ENCODE data around the gene INTS1.

Gene INTS1, protein sequence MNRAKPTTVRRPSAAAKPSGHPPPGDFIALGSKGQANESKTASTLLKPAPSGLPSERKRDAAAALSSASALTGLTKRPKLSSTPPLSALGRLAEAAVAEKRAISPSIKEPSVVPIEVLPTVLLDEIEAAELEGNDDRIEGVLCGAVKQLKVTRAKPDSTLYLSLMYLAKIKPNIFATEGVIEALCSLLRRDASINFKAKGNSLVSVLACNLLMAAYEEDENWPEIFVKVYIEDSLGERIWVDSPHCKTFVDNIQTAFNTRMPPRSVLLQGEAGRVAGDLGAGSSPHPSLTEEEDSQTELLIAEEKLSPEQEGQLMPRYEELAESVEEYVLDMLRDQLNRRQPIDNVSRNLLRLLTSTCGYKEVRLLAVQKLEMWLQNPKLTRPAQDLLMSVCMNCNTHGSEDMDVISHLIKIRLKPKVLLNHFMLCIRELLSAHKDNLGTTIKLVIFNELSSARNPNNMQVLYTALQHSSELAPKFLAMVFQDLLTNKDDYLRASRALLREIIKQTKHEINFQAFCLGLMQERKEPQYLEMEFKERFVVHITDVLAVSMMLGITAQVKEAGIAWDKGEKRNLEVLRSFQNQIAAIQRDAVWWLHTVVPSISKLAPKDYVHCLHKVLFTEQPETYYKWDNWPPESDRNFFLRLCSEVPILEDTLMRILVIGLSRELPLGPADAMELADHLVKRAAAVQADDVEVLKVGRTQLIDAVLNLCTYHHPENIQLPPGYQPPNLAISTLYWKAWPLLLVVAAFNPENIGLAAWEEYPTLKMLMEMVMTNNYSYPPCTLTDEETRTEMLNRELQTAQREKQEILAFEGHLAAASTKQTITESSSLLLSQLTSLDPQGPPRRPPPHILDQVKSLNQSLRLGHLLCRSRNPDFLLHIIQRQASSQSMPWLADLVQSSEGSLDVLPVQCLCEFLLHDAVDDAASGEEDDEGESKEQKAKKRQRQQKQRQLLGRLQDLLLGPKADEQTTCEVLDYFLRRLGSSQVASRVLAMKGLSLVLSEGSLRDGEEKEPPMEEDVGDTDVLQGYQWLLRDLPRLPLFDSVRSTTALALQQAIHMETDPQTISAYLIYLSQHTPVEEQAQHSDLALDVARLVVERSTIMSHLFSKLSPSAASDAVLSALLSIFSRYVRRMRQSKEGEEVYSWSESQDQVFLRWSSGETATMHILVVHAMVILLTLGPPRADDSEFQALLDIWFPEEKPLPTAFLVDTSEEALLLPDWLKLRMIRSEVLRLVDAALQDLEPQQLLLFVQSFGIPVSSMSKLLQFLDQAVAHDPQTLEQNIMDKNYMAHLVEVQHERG (N-terminal part only)

GRCh38 chr7:1503816-1504775 lies at the start of gene INTS1:
Gene INTS1, minus strand, starts transcription at chr7:1504389. Its CDS starts 429 bp downstream, at chr7:1503960.
- DNase-seq (ENCODE audit: low read depth, low spot score): peak; percentile 61

DNA sequence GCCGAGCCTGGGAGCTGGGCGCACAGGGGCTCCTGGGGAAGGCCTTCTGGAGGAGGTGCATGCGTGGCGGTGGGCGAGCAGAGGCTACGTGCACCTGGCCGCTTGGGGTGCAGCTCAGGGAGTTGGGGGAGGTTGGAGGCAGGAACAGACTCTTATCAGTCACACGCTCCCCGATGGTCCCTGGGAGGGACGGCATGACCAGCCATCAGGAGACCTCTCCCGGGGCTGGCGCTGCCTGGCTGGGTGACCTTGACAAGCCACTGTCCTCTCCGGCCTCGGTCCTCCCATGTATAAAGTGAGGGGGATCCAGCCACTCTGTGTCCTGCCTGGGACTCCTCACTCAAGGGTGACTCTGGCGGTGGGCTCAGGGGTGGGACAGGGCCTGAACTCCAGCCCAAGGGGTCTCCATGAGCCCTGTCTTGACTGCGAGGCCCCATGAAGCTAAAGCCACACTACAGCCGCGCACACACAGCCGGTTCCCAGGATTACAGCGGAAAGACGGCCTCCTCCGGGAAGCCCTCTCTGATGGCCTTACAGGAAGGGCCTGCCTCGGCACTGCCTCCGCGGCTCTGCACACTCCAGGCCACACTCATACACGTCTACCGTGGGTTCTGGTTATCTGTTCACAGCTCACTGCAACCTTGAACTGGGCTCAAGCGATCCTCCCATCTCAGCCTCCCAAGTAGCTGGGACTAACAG lies 49.5 kb upstream of the INTS1 start:
- no peak for DNase-seq (ENCODE audit: low read depth, low spot score)

GRCh38 chr7:1552200-1552599 lies 48.0 kb upstream of the INTS1 start:
- DNase-seq (ENCODE audit: low read depth, low spot score): no peak

DNA sequence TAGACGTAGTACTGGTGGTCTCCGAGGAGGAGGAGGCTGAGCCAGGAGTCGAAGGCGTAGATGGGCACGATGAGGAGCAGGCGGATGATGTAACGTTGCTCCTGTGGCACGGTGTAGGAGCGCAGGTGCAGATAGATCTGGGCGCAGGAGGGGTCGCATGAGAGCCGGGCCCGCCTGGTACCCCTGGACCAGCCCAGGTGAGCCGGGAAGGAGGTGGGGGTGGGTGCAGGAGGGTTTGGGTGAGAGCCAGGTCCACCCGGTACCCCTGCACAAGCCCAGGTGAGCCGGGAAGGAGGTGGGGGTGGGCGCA lies 46.6 kb upstream of the INTS1 start:
- DNase-seq (ENCODE audit: low read depth, low spot score): no peak

DNA sequence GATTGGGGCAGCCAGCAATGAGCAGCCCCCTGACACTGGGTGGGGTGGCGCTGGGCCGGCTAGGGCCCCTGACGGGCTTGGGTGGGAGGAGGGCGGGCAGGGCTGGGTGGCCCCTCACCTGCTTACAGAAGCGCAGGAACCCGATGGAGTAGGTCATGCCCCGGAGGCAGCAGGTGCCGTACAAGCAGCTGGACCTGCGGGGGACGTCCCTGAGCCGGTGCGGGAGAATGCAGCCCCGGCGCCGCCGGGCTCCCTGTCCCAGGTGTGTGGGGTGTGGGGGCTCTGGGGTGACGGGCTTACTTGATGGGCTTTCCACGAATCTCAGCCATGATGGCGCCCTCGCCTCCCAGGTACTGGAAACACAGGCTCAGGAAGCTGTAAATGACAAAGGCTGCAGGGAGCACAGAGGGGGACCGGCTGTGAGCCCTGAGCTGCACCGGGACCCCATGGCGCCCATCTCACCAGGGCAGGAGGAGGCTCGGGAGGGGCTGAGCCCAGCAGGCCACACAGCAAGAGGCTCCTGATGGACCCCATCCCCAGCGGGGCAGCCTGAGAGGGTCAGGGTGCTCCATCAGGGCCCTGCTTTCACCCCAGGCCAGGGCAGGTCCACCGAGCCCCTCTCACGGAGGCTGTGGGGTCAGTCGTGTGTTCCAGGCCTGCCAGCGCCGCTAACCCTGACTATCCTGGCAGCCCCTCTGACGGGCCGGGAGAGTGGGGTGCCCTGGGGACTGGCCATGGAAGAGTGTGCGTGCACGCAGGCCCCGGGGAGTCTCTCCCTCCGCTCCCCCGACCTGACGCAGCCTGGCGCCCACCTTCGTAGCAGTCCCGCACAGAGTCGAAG lies 46.0 kb upstream of the INTS1 start:
- no peak for DNase-seq (ENCODE audit: low read depth, low spot score)

DNA sequence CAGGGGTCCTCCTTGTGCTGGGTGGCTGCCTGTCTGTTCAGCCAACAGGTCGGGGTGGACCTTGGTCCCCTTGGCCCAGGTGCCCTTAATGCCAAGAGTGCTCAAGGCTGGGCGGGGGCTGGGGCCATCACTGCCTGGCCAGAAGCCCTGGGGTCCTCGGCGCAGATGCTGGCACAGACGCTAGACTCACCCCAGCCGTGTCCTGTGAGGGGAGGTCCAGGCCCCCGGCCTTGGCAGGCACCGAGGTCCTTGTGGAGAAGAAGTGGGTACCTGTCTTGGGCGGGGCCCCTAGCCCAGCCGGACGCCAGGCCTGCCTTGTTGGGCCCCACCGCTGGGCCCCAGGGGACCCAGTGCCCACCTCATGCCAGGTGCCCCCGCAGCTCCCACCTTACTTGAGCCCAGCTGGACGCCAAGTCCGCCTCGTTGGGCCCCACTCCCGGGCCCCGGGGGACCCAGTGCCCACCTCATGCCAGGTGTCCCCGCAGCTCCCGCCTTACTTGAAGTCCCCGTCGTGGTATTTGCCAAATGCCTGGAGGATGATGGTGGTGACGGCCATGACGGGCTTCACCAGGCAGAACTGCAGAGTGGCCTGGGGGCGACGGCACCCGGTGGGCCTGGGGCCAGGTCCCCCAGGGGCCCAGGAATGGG lies 45.3 kb upstream of the INTS1 start:
- no peak for DNase-seq (ENCODE audit: low read depth, low spot score)

DNA sequence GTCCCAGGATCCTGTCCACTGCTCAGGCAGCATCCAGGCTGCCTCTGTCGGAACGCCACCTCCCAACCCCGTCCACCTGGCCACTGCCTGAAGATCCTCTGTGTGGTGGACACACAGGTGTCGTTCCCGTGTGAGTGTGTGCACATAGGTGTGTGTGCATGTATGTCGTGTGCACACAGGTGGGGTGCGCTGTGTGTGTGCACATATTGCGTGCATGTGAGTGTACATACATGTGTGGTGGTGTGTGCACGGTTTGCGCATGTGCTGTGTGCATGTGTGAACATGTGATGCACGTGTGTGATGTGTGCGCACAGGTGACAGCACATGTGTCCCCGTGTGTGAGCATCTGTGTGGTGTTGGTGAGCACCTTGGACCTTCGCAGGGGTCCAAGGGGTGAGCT lies 44.8 kb upstream of the INTS1 start:
- DNase-seq (ENCODE audit: low read depth, low spot score): no peak

DNA sequence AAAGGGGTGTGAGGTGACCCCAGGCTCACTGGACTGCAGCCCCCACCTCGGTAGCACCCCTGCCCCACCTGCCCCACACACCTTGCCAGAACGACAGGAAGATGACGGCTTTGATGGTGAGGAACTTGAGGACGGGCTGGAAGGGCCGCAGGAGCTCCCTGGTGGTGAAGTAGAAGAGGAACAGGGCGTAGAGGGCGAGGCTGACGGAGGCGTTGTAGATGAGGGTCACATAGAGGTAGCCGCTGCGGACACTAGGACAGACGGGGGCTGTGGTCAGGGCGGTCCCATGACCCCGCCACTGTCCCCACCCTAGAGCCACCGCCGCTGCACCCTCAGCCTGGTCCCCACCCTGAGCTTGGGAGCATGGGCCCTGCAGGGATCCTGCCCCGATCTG lies 44.2 kb upstream of the INTS1 start:
- DNase-seq (ENCODE audit: low read depth, low spot score): no peak

- DNase-seq (ENCODE audit: low read depth, low spot score): no peak
Measured at GRCh38 chr7:1547777-1548437, 43.7 kb upstream of the INTS1 start.

DNA sequence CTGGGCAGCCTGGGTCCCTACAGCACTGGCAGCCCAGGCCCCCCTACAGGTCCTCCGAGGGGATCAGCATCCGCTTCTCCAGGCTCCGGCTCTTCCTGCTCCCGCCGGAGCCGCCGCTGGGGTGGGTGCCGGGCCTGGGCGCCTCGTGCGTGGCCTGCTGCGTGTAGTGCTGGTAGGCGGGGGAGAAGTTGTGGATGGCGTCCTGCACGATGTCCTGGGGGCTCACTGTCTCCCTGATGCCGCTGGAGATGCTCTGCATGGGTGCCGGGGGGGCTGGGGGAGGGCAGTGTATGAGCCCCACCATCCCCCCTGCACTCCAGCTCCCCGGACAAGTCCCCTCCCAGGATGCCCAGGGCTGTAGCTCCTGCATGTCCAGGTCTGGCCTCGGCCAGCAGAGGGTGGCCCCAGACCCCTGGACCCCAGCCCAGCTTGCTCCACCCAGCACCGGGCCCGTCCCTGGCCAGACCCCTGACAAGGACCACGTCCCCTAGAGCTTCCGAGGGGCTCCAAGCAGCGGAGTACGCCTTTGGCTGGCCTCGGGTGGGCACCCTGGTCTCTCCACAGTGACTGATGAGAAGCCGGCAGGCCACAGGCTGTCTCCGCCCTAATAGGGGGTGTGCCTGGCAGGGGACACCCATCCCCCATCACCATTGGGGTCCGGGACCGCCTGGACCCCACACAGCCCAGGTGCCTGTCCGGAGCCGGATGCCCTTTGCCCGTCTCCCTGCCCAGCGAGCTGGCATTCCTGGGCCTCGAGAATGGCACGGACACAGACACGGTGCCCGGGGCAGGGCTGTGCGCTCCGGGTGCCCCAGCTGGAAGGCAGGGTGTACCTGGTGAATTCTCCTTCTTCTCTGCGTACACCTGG lies 43.0 kb upstream of the INTS1 start:
- DNase-seq (ENCODE audit: low read depth, low spot score): no peak

DNA sequence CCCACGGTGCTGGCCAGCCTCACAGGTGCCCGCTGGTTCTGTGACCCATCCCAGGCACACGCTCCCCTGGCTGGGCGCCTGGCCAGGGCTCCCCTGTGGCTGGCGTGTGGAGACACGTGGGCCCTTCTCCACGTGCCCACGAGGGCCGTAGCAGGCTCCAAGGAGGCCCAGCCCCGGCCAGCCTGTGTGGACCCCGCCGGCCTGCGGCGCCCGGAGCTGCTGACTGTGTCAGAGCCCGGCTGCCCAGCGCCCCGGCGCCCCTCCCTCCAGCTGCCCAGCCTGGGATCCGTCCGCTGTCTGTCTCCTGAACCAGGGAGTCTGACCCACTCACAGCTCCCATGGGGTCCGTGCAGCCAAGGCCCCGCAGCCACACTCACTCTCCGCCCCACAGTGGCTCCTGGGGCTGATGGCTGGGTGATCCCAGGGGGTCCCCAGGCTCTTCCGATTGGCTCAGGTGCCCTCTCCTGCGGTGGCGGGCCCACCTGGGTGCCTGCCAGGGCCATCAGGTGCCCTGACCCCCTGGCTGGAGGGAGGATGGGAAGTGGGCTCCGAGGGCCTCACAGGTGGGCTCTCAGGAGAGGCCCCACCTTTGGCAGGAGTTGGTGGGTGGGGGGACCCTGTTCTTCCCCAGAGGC lies 42.2 kb upstream of the INTS1 start:
- no peak for DNase-seq (ENCODE audit: low read depth, low spot score)

DNA sequence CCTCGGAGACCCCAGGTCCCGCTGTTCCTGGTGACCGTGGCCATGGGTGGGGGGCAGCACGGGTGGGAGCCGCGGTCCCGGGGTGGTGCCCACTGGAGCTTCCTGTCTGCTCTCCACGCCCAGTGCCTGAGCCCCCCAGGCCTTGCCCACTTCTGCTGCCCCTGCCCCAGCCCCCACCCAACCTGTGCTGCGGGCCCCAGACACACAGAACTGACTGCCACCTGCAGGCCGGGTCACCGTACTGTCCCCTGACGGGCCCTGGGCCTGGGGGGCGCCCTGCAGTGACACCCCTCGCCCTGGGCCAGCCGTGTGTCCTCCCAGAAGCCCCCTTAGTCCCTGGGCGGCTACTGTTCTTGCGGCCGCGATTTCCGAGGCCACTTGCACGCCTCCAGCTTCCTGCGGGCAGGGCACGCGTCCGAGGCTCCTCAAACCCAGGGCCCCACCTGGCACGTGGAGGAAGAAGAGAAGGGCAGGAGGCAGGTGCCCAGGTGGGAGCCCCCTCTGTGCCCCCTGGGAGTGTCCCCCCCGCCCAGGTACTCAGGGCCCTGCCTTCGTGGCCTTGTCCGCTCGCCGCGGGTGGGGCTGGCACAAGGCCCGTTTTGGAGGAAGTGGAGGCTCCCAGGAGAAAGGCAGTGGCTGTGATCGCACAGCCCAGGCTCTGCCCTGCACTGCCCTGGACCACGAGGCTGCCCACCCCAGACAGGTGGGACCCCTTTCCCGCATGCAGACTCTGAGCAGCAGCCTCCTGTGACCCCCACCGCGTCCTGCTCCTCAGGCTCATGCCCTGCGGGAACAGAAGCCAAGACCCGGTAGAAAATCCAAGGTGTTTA lies 41.4 kb upstream of the INTS1 start:
- no peak for DNase-seq (ENCODE audit: low read depth, low spot score)

DNA sequence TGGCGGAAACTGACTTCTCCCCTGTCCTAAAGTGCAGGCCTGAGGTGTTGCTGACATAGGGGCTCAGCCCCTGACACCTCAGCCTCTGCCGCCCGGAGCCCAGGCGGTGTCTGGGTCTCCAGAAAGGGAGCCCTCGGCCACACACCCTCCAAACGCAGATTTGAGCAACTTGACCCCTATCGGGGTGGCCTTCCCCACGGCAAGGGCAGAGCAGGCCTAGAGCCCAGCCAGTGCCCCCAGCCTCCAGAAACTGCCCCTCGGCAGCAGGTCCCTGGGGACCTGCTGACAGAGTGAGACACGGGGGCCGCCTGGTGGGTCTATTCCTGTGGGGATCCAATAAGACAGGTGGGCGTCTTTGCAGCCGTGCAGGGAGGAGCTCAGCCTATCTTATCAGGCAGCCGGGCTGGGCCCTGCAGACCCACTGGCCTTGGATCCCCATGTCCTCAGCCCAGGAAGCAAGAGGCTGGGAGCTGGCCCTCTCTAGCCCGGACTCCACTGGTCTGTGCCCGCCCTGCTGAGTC lies 40.8 kb upstream of the INTS1 start:
- DNase-seq (ENCODE audit: low read depth, low spot score): no peak

DNA sequence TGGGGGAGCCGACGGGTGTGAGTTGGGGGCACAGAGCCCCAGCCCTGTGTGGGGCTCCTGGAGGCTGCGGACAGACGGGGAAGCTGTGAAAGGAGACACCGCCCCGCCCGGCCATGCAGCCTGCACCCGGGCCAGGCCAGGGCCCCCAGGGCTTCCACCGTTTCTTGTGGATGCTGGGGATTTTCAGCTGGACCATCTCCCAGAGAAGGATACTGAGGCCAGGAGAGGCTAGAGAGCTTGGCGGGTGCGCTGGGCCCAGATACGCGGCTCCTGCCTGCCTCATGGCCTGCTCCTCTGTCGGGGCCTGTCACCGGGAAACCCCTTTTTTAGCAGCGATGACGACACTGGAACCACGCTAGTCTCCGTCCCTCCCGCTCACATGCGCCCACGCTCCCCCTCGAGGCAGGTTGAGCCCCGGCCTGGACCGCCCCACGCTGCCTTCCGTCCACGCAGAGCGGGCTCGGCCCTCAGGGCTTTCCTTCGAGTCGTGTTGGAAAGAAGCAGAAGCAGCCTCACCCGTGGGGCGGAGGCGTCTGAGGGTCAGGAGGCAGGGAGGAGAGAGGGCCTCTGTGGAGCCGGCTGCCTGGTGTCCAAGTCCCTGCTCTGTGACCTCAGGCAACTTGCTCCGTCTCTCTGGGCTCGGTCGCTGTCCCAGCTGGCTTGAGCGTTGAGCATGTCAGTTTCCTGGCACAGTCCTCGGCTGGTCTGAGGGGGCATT lies 40.1 kb upstream of the INTS1 start:
- no peak for DNase-seq (ENCODE audit: low read depth, low spot score)

DNA sequence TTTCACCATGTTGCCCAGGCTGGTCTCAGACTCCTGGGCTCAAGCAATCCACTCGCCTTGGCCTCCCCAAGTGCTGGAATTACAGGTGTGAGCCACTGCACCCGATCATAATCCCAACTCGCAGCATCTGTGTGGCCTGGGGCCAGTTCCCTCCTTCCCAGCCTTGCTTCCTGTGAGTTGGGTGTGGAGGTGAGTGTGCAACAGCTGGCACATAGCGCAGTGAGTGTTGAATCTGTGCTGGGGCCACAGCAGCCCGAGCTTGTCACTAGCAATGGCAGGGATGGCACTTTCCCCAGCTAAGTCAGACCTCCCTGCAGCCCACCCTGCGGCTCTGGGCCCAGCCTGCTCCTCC lies 39.6 kb upstream of the INTS1 start:
- no peak for DNase-seq (ENCODE audit: low read depth, low spot score)

All from iPS DF 19.7 (cell line).